GM19467 (cell line): ENCODE results near the gene CTSV.
"Not testable (repeated sequence)": the region's sequence is repeated elsewhere in the genome, so short reads cannot be mapped to it uniquely, and the experiment has no call there.

Experiments
- ATAC-seq: cut with Tn5 transposase; IDR thresholded peaks from one replicate; pipeline ENCODE4 v1.9.1; 2021; ENCODE audit warnings: mild to moderate bottlenecking, moderate library complexity; ENCODE audit not compliant: unreplicated experiment

CTSV gene

DNA sequence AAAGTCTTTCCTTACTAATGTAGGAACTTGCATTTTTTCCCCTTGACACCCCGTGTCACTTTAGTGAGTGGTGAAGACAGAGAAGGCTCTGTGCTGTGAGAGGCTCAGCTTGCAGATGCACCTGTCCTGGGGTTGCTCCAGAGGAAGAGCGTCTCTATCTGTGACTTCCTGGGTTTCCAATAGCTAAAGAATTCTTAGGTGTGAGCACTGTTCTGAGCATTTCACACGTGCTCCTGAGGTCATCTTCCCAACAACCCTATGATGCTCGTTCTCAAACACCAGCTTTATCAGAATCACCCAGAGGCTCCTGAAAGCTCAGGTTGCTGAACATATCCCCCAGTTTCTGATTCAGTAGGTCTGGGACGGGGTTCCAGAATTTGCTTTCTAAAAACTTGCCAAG, 6.4 kb upstream of the CTSV start:
- no peak for ATAC-seq

DNA sequence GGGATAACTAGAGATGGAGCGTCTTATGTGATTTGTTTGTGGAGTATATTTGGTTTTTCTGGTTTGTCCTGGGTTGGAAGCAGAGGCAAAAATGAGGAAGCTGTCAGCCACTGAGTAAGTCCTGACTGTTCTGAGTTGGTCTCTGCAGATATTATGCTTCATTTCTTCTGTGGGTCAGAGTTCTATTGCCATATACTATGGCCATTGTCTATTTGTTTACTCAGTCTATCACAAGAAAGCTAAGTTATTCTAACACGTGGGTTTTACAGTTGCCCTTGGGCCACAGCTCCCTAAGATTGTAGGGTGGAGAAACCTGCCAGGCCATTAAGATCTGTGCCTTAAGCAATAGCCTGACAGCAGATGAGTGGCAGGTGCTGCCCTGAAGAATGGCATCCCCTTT, 3.0 kb upstream of the CTSV start:
- ATAC-seq, result no peak

DNA sequence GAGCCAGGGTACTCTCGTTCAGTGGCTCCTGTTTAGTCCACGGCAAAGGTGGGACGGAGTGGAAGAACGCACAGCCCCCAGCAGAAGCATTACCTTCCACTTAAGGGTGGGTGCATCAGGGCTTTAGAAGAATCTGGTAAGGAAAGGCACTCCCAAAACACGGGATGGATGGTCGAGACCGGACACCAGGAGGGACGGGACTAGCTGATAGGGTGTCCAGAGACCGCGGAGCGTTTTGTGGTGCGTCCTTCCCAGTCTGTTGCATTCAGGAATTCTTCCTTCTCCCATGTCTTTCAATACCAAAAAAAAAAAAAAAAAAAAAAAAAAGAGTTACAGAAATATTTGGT, 545 bp upstream of the CTSV start:
- no peak for ATAC-seq

DNA sequence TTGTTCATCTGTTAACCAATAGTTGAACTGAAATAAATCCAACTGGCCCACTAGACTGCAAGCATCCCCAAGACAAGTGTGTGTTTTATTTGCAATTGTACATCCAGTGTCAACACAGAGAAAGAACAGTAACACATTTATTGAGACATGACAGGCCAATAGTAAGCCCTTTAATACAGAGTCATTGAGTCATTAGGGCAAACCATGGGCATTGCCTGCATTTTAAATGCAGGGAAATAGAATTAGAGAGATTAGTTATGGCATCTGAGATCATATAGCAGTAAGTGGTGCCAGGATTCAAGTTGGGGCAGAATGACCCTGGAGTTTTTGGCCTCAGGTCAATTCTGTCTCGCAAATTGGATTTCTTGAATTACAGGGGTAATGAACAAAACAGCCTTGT, 15.4 kb downstream of the CTSV start:
- not testable (repeated sequence) for ATAC-seq

DNA sequence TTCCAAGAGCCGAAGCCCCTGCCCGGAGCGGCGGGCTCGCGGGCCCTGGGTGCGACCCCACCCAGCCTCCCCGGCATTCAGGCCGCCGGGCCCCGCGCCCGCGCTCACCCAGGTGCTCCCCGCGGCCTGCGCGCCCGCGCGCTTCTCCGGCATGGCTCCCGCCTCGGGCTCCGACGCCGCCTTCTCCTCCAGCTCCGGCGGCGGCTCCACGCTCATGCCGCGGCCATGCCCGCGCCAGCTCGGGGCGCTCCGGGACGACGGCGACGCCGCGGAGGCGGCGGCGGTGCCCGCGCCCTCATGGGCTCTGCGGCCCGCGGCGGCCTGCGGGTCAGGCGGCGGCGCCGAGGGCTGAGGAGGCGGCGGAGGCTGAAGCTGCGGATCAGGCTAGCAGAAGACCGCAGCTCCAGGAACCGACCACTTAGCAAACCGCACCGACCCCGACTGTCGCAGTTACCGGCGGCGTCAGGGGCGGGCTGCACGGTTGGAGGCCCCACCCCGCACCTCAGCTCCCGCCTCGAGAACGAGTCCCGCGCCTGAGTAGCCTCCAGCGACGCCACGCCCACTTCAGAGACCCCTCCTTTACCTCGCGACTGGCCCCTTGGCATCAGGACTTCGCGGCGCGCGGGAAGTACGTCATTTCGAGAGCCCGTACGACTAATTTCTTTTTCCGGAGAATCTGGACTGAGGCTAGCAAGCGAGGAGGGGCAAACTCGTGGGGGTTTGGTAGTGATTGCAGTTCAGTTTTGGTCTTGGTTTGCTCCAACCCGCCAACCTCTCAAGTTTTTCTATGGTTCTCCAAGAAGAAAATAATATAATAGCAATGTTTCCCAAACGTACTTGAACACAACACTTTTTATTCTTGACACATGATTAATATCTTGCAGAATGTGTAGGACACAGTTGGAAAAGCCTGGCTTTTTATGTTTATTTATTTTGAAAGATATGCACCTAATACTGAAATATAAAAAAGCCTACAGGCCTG, 25.5 kb downstream of the CTSV start:
- ATAC-seq, result peak; percentile 81

DNA sequence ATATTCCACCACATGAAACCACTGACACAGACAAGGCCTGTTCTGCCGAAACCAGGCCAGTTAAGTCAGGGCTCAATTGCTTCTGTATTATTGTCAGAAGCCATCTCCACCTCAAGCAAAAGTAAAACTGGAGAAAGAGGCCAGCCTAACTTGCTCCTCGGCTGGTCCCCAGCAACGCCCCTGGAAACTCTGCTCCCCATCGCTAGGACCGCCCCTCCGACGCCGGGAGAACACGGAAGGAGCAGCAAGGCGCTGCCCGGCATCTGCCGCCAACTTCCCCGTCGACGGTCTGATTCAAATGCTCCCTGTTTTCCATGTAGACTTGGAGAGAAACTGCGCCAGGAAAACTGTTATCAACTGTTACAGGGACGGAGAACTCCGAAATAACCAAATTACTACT, 26.3 kb downstream of the CTSV start:
- ATAC-seq, result peak; percentile 65

DNA sequence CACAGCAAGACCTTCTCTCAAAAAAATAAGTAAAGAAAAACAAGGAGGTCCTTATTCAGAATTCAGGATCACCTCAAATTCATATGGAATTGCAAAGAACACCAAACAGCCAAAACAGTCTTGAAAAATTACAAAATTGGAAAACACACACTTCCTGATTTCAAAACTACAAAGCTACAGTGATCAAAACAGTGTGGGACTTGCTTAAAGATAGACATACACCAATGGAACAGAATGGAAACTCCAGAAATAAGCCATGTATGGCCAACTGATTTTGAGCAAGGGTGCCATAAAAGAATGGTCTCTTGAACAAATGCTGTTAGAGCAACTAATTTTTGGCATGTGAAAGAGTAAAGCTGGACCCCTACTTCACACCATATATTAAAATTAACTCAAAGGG, 36.7 kb downstream of the CTSV start:
- ATAC-seq, result not testable (repeated sequence)

DNA sequence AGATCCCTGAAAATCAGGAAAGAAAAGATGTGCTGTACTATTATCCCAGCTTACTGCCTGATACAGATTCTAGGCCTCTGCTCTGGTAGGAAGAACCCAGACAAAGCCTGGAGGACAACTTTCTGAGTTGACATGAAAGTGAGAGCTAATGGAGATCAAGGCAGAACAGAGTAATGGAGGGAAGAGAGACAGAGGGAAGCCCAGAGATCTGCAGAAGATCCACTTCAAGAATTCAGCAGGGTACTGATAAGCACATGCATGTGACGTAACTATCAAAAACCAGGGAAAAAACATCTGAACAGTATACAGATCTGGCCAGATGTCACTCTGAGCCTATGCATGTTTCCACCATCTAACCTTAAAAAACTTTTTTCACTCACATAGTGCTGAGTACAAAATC, 37.6 kb downstream of the CTSV start:
- not testable (repeated sequence) for ATAC-seq

DNA sequence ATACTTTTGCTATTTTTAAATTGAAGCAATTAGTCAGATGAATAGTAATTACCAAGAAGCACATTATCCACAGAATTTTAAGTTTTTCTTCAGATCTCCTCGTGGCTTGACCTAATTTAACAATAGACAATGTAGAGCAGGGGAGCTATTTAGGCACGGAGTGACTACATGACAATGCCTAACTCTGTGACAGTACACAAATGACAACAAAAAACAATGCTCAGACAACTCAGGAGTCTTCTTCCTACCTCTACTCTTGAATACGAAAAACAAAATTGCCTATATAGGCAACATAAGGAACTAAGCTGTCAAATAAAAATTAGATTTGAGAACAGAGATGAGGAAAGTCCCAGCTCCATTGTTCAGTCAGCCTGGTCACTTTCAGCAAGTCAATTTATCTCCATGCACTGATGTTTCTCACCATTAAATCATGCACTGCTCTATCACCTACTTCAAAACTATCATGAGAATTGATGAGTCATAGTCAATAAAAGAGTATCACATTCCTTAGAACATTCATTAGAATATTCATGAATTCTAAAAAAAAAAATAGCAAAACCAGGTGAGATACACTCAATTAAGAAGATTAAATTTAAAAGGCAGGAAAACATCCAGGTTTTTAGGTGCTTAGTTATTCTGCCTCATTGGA, 38.7 kb downstream of the CTSV start:
- ATAC-seq, result not testable (repeated sequence)

DNA sequence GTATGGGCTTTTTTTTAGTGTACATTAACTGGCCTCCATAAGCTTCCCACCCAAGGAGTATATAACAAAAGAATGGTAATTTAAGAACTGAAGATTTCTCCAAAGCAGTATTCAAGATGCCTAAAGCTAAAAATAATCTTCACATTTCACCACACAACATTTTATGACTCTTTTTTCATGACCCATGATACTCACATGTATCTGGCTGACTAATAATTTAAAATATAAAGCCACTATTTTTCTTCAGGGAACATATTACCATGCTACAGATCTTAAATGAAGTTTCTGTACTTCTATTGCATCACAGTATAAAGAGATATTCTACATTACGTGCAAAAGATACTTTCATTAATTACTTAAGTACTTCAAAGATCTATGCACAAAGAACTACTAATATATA, 39.2 kb downstream of the CTSV start:
- not testable (repeated sequence) for ATAC-seq

DNA sequence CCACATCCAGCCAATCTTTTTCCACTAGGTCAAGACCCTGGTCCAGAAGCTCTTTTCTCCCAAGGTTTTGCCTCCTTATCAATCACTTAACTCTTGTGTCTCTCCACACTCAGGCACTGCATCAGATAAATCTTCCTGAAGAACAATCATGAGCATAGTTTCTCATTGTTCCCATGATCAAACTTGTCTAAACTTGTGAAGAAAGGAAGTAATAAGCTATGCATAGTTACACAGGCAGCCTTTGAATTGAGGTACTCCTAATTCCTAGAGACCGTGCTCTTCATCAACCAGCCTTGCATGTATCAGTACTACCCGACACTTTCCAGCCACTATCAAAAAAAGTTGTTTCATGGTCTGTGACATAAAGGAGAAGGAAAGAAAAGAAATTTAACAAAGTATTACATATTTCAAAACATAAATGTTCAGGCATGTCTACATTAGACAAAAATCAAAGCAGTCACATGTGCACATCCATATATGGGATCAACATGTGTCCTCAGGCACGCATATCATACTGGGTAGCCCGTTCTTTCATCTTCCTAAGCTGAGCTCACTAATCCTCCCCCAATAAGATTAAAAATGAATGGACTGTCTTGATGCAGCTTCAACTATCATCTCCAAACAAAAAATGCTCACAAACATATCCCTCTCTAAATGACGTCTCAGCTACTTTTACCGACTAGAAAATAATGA, 41.8 kb downstream of the CTSV start:
- ATAC-seq, result not testable (repeated sequence)

DNA sequence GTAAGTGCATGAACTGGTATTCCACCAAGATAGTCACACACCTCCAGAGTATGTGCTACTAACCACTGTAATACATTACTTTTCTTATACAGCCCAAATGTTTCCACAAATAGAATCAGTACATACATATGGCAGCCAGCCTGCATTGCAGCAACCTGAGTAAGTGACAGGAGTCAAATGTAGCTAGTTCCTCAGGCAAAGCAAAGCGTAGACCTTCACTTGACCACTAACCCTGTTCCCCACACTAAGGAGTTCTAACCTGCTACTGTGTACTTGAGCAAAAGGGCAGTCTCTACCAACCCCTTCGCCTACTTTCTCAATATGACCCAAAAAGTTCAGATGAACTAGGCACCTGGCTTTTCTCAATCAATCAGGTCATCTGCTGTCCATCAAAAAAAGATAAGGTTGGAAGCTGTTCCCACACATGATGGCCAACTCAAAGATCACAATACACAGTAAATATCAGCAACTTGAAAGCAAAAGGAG, 44.4 kb downstream of the CTSV start:
- ATAC-seq, result not testable (repeated sequence)

DNA sequence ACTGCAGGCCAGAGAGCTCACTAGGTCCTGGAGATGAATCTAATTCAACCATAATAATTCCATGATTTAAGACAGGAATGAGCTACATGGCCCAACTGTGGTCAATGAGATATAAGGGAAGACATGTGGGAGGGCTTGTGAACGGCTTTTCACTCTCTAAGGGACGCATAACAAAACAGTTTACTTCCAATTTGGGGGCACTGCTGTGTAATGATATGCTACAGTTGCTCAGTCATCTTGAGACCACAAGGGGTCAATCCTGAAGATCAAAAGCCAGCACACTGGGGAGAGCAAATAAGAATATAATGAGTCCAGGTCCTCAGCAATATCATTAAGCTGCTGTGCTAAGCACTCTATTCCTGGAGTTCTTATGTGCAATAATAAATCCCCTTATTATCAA, 46.6 kb downstream of the CTSV start:
- ATAC-seq, result not testable (repeated sequence)

DNA sequence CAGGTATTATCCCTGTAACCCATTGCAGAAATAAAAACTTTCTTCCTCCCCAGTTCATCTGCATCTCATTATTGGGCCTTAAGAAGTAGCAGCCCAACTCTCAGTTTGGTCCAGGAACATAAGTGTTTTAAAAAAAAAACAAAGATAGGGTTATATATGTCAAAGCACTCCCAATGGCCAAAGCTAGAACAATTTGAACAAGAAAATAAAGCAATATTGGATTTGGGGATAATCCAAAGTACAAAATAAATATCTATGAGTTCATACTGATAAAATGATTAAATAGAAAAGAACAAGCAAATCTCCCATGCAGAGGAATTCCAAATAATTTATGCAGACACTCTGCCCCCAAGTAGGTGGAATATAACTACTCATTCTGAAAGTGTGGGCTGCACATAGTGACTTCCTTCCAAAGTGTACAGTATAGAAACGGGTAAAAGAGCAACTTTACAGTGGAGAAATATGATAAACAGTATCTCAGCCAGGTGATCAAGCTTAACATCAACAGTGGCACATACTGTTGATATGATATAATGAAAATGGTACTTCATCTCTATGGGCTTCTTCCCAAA, 49.1 kb downstream of the CTSV start:
- not testable (repeated sequence) for ATAC-seq

DNA sequence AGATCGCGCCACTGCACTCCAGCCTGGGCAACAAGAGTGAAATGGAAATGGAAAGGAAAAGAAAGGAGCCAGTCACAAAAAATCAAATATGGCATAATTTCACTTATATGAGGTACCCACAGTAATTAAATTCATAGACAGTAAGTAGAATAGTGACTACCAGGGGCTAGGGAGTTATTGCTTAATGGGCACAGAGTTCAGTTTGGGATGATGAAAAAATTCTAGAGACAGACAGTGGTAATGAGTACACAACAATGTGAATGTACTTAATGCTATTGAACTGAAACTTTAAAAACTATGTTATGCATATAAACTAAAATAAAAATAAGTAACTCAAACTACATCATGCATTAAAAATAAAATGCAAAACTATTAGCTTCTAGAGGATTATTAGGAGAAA, 54.1 kb downstream of the CTSV start:
- not testable (repeated sequence) for ATAC-seq

DNA sequence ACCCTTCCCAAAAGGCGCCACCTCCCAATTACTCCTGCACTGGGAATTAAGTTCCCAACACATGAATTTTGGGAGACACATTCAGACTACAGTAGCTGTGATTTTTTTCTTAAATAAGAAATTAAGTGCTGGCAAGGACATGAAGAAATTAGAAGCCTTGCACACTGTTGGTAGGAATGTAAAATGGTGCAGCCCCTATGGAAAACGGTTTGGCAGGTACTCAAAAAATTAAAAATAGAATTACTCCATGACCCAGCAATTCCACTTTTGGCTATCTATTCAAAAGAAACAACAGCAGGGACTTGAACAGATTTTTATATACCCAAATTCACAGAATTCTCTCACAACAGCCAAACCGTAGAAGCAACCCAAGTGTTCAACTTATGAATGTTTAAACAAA, 54.8 kb downstream of the CTSV start:
- ATAC-seq, result not testable (repeated sequence)

DNA sequence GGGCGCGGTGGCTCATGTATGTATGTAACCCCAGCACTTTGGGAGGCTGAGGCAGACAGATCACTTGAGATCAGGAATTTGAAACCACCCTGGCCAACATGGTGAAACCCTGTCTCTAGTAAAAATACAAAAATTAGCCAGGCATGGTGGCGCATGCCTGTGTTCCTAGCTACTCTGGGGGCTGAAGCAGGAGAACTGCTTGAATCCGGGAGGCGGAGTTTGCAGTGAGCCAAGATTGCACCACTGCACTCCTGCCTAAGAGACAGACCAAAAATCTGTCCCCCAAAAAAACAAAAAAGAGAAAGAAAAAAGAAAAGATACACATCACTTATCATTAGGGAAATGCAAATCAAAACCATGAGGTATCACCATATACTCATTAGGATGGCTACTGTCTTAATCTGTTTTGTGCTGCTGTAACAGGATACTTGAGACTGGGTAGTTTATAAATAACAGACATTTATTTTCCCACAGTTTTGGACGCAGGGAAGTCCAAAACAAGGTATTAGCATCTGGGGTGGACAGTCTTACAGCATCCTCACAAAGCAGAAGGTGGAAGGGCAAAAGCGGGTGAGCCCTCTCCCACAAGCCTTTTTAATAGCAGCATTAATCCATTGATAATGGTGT, 55.3 kb downstream of the CTSV start:
- ATAC-seq, result not testable (repeated sequence)
